HUES64 (cell line): ENCODE measurements around the gene BACE1-AS.

Experiments used
- H3K27ac ChIP-seq: 2 replicates; pipeline ENCODE4 v1.7.0; 2013; ENCODE audit warnings: low read depth, low read length, inconsistent platforms
- H3K27me3 ChIP-seq: 2 replicates; pipeline ENCODE4 v1.6.1; 2013; ENCODE audit warnings: mild to moderate bottlenecking, low read length; ENCODE audit not compliant: insufficient read depth
- H3K36me3 ChIP-seq: 2 replicates; pipeline ENCODE4 v1.6.1; 2013; ENCODE audit warnings: mild to moderate bottlenecking, low read length; ENCODE audit not compliant: insufficient read depth
- H3K4me1 ChIP-seq: 2 replicates; pipeline ENCODE4 v1.6.1; 2013; ENCODE audit warnings: mild to moderate bottlenecking, low read length, moderate library complexity; ENCODE audit not compliant: insufficient read depth
- H3K4me3 ChIP-seq: 2 replicates; pipeline ENCODE4 v1.5.1; 2013; ENCODE audit warnings: mild to moderate bottlenecking, low read length, moderate library complexity
- H3K9ac ChIP-seq: 2 replicates; pipeline ENCODE4 v1.6.1; 2013; ENCODE audit warnings: mild to moderate bottlenecking, low read depth, low read length
- H3K9me3 ChIP-seq: 2 replicates; pipeline ENCODE4 v1.6.1; 2013; ENCODE audit warnings: low read depth, low read length; ENCODE audit not compliant: insufficient read depth
- WGBS: fragments of 150-250, 120-280 bp; methylation state at CpG from one replicate; pipeline ENCODE4 v1.1.7; 2013; ENCODE audit warnings: missing lambda C conversion rate; 5-methylcytosine and 5-hydroxymethylcytosine counted together

BACE1-AS gene

DNA sequence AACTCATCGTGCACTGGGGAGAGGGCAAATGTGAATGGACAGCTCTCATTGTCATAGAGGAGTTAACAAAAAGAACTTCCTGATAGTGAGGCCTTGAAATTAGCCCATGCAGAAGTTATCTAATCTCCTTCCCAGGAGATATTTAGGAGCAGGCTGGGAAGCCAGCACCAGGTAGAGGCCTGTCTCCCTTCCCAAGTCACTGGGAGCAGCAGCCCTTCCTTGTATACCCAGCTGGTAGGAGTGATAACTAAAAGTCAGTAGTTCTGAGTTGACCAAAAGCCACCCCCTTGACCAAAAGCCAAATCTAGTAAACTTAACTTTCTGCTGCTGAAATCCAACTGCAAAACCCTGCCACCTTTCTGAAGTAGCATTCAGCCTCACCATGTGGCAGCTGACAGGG is 1.4 kb upstream of the BACE1-AS start:
- no peaks in the 10 kb centered on the region for H3K9me3 ChIP-seq
- no peak overlapping the region for H3K9ac ChIP-seq
- H3K27me3 ChIP-seq = no peaks in the 10 kb centered on the region
- no peaks in the 10 kb centered on the region for H3K4me1 ChIP-seq
- no peak overlapping the region for H3K27ac ChIP-seq
- no peak overlapping the region for H3K4me3 ChIP-seq
- peaks cover 59% of the 10 kb centered on the region for H3K36me3 ChIP-seq
- whole genome bisulfite sequencing = 97% methylated on average over 1 of the region's 1 CpG

DNA sequence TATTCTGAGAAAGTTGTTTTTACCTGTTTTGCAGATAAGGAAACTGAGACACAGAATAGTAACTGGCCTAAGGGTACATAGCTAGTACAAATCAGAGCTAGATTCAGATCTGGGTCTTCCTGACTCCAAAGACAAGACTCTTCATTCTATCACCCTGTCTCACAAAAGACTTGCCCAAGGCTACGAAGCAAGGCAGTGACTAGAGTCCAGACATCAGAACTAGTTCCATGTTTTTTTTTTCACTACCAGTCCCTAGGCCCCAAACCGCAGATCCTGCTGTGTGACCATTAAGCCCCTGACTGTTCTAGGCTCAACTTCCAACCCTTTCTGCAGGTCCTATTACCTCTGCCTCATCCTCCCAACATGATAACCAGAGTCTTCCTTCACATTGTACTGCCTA is 1.5 kb downstream of the BACE1-AS start:
- 96% methylated on average over 2 of the region's 2 CpGs for WGBS
- Histone ChIP-seq H3K9ac (no peak overlapping the region), H3K4me1 (no peaks in the 10 kb centered on the region), H3K9me3 (no peaks in the 10 kb centered on the region), H3K27me3 (no peaks in the 10 kb centered on the region), H3K4me3 (no peak overlapping the region), H3K27ac (no peak overlapping the region), H3K36me3 (peaks cover 34% of the 10 kb centered on the region)

DNA sequence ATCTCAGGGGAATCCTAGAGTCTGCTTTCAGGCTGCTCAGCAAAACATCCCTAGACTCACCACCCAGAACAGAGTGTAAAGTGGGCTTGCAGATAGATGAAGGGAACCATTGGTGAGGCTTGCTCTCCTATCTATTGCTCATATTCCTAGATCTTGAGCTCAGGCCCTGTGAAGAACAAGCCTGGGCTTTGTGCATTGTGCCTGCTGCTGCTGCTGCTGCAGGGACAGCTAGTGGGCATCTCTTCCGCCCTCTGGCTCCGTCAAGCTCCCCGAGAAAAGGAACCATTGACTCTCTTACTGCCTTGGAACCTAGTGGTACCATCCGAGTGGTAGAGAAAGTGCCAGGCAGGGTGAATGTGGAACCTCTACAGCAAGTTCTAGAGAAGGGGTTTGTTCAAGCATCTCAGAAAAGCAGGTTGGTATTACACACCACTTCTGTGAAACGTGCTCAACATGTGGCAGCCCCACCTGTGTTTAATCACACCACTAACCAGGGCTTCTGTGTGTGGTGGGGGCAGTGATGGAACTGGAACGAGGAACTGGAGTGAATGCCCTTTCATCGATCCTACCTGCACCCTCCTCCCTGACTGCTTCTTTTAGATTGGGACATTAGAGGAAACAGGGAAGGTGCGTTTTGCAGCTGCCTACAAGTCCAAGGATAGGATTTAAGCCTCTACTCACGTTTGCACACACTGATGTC is 4.4 kb downstream of the BACE1-AS start:
- peaks cover 15% of the 10 kb centered on the region for H3K4me1 ChIP-seq
- no peak overlapping the region for H3K27ac ChIP-seq
- no peaks in the 10 kb centered on the region for H3K27me3 ChIP-seq
- 87% methylated on average over 9 of the region's 9 CpGs for WGBS
- H3K9me3 ChIP-seq = no peaks in the 10 kb centered on the region
- no peak overlapping the region for H3K4me3 ChIP-seq
- H3K9ac ChIP-seq = no peak overlapping the region
- peaks cover 6% of the 10 kb centered on the region for H3K36me3 ChIP-seq

DNA sequence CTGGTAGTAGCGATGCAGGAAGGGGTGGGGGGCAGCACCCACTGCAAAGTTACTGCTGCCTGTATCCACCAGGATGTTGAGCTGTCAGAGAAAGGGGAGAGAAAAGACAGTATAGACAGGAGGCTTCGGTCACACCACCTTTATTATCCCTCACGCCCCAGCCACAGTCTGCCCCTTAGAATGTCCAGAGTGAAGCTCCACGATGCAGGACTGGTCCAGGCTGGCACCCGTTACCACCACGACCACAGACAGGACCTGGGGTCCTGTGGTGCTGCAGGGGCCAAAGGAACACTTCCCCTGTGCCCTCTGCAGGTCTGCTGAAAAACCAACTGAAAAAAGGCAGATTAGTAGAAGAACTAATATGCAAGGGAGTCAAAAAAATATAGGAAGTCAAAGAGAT is 5.7 kb downstream of the BACE1-AS start:
- Histone ChIP-seq H3K9me3 (no peaks in the 10 kb centered on the region), H3K4me1 (peaks cover 17% of the 10 kb centered on the region), H3K27me3 (no peaks in the 10 kb centered on the region), H3K4me3 (no peak overlapping the region), H3K36me3 (peaks cover 3% of the 10 kb centered on the region; the same call in 1 of the 2 replicates), H3K9ac (no peak overlapping the region), H3K27ac (no peak overlapping the region)
- 88% methylated on average over 6 of the region's 6 CpGs for WGBS

DNA sequence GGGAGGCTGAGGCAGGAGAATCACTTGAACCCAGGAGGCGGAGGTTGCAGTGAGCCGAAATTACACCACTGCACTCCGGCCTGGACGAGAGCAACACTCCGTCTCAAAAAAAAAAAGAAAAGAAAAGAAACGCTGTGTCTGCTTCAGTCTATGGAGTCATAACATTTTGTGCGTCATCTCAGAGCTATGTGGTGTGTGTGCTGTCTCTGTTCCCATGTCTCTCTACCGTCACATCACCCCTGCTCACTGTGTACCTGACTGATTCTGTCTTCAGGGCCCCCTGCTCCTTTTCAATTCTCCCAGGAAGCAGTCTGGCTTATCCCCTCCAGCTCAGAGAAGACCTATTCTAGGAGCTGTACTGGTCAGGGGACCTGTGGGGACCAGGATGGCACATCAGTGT is 7.0 kb downstream of the BACE1-AS start:
- 96% methylated on average over 8 of the region's 8 CpGs for WGBS
- Histone ChIP-seq H3K4me1 (peaks cover 17% of the 10 kb centered on the region), H3K4me3 (no peak overlapping the region), H3K36me3 (no peaks in the 10 kb centered on the region), H3K9ac (no peak overlapping the region), H3K27me3 (no peaks in the 10 kb centered on the region), H3K27ac (no peak overlapping the region), H3K9me3 (no peaks in the 10 kb centered on the region)

DNA sequence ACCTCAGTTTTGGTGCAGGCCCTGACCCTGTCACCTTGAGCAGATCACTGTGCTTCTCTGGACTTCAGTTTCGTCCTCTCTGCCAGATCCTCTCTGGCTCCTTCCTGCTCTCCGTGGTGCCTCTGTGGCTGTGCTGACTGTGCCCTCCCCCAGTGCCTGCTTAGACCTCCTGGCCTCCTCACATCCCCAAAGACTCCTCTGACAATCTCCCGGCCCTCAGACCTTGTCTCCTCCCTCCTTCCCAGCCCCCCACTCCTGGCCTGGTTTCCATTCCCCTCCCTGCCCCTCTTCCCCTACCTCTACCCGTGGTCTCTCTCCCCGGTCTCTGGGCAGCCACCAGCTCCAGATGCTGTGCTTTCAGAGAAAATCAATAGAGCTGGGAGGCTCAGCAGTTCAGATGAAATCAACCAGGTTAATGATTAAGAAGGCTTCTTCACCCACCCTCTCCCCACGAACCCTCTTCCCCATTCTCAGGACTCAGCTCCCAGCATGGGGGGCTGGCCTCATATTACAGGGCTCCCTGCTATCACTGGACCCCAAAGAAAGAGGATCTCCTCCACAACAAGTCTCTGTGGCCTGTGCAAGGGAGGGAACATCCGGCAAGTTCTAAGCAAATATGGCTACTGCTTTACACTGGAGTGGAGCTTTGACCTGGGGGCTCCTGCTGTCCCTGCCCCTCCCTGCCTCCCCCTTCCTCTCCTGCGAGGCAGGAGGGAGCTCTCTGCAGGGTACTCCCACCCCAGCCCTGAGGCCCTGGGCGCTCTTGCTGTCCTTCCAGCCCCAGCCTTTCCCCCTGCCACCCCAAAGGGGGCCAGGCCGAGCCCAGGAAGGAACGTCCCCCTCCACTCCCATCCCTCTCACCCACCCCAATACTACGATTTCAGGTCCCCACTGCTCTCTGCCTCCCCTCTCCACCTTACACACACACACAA is 8.5 kb downstream of the BACE1-AS start:
- no peaks in the 10 kb centered on the region for H3K36me3 ChIP-seq
- 43% methylated on average over 12 of the region's 12 CpGs for WGBS
- peaks cover 29% of the 10 kb centered on the region for H3K4me1 ChIP-seq
- peak overlapping the region; percentile 48 for H3K27ac ChIP-seq
- no peak overlapping the region for H3K4me3 ChIP-seq
- H3K9me3 ChIP-seq = no peaks in the 10 kb centered on the region
- H3K9ac ChIP-seq = peak overlapping the region; percentile 8; the same call in 1 of the 2 replicates
- no peaks in the 10 kb centered on the region for H3K27me3 ChIP-seq

DNA sequence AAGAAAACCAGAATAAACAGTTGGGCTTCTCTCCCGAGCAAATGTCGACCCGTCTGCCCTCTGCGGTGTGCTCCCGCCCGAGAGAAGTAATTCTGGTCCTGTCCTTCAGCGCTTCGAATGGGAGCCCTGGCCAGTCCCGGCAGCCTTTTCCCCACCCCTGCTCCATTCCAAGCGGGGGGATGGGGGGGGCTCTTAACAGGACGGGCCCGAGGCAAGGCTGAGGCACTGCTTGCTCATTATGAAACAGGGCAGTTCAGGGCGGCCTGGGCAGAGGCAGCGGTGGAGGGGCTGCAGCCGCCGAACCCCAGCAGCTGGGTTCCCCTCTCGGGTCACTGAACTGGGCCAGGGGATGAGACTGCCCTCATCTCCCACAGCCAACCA is 9.1 kb downstream of the BACE1-AS start:
- H3K4me1 ChIP-seq = peaks cover 29% of the 10 kb centered on the region
- H3K9ac ChIP-seq = peak overlapping the region; percentile 8; the same call in 1 of the 2 replicates
- no peaks in the 10 kb centered on the region for H3K27me3 ChIP-seq
- WGBS = 35% methylated on average over 17 of the region's 17 CpGs
- no peaks in the 10 kb centered on the region for H3K36me3 ChIP-seq
- H3K9me3 ChIP-seq = no peaks in the 10 kb centered on the region
- H3K27ac ChIP-seq = no peak overlapping the region; the same call in 1 of the 2 replicates
- no peak overlapping the region for H3K4me3 ChIP-seq

DNA sequence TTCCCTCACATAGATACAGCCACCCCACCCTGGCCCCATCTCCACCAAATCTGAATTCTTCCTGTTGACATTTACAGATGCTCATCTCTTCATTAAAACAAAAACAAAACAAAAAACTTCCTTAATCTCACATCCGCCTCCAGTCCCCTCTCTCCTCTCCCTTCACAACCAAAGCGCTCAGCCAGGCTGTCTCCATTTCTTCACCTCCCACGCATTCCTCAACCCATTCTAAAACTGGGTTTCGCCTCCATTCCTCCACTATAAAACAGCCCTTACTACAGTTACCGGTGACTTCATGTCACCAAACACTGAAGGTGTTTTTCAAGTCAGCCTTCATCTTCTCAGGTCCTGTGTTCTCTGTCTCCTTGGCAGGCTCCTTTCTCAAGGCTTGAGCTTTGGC is 9.6 kb downstream of the BACE1-AS start:
- 81% methylated on average over 5 of the region's 5 CpGs for WGBS

DNA sequence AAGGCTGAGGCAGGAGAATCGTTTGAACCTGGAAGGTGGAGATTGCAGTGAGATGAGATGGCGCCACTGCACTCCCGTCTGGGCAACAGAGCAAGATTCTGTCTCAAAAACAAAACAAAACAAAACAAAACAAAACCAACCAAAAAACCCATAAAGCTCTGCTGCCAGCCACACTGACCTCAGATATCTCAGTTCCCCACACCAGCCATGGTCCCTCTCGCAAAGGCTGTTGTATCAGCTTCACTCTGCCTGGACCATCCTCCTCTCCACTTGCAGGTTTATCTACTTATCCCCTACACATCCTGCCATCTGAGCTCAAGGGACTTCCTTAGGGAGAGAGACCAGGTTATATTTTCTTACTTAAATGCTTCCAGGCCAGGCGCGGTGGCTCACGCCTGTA is 11.1 kb downstream of the BACE1-AS start:
- no peaks in the 10 kb centered on the region for H3K27me3 ChIP-seq
- peaks cover 29% of the 10 kb centered on the region for H3K4me1 ChIP-seq
- H3K27ac ChIP-seq = no peak overlapping the region
- H3K9ac ChIP-seq = no peak overlapping the region
- H3K36me3 ChIP-seq = no peaks in the 10 kb centered on the region
- H3K4me3 ChIP-seq = no peak overlapping the region
- WGBS = 86% methylated on average over 7 of the region's 7 CpGs
- no peaks in the 10 kb centered on the region for H3K9me3 ChIP-seq

More for the DNA sequence above, 9.6 kb downstream of the BACE1-AS start:
- Histone ChIP-seq H3K4me3 (no peak overlapping the region), H3K9me3 (no peaks in the 10 kb centered on the region), H3K4me1 (peaks cover 29% of the 10 kb centered on the region), H3K36me3 (no peaks in the 10 kb centered on the region), H3K9ac (peak overlapping the region; percentile 8; the same call in 1 of the 2 replicates), H3K27me3 (no peaks in the 10 kb centered on the region), H3K27ac (no peak overlapping the region; the same call in 1 of the 2 replicates)

DNA sequence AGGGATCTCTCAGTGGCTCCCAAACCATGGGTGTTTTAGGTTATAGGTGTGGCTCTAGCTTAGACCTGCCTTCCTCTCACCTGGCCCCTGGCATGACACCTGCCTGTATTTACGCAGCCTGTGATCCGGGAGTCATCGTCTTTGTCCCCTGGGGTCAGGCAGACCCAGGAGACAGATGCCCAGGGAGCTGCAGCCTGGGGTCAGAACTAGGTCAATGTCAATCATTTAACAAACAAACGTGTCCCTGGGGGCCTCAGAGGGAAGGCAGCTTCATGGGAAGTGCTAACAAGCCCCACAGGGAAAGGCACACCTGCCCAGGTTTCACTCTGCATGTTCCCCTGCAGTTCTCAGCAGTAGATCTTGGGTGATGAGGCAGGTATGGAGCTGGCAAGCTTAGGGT is 12.0 kb downstream of the BACE1-AS start:
- Histone ChIP-seq H3K27ac (no peak overlapping the region), H3K9ac (no peak overlapping the region), H3K9me3 (no peaks in the 10 kb centered on the region), H3K27me3 (no peaks in the 10 kb centered on the region), H3K4me1 (peaks cover 29% of the 10 kb centered on the region), H3K36me3 (no peaks in the 10 kb centered on the region), H3K4me3 (no peak overlapping the region)
- 65% methylated on average over 4 of the region's 4 CpGs for WGBS

DNA sequence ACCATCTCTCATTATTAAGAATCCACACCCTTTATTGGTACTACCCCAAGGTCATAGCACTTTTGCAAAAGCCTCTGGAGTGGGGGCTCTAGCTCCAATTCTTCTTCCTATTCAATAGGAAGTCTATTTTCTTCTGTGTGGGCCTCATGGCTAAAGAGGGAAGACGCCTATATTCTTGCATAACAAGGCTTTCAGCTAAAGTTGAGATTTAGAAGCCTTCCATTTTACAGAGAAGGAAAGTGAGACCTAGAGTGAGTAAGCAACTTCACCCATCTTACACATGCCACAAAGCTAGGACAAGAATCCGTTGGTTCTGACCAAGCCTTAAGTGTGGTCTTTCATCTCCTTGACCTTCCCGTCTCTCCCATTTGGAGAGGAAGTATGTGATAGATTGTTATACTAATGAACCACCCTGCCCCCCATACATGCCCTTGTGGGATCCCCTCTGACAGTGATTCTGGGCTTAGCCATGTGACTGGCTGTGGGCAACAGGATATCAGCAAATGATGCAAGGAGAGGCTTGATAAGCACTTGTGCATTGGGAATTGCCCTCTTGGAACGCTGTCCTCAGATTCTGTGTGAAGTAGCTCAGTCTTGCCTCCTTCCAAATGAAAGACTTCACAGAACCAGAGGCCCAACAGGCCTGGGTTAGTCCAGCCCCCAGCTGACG is 12.6 kb downstream of the BACE1-AS start:
- WGBS = 89% methylated on average over 2 of the region's 5 CpGs
- H3K27me3 ChIP-seq = no peaks in the 10 kb centered on the region

More for the DNA sequence above, 12.6 kb downstream of the BACE1-AS start:
- Histone ChIP-seq H3K4me1 (peaks cover 29% of the 10 kb centered on the region), H3K36me3 (no peaks in the 10 kb centered on the region), H3K4me3 (no peak overlapping the region), H3K9ac (no peak overlapping the region), H3K9me3 (no peaks in the 10 kb centered on the region), H3K27ac (no peak overlapping the region)
